Lung microvascular endothelial cell (primary cell): ENCODE results near the gene CD70. TPM values are rescaled to one million over a fixed set of nuclear protein-coding genes. Genes with fewer than 3 reads are reported as not detected.
"Not testable (repeated sequence)": the region's sequence is repeated elsewhere in the genome, so short reads cannot be mapped to it uniquely, and the experiment has no call there.

ENCODE experiments used
- DNase-seq, 2 donors: peaks; one replicate each; pipeline versions ENCODE4 v3.0.0 to v3.0.0-alpha.2; 2010; ENCODE audit warnings: low read depth in 2 of 2
- total RNA-seq: library from RNA; depleted of rRNA; stranded (reverse); fragments of >200 nt; gene quantifications from 2 replicates; pipeline ENCODE4 v1.2.1, GENCODE V29; 2014

Gene CD70
- total RNA-seq, 1 donor from 2014 or later, result not detected

DNA sequence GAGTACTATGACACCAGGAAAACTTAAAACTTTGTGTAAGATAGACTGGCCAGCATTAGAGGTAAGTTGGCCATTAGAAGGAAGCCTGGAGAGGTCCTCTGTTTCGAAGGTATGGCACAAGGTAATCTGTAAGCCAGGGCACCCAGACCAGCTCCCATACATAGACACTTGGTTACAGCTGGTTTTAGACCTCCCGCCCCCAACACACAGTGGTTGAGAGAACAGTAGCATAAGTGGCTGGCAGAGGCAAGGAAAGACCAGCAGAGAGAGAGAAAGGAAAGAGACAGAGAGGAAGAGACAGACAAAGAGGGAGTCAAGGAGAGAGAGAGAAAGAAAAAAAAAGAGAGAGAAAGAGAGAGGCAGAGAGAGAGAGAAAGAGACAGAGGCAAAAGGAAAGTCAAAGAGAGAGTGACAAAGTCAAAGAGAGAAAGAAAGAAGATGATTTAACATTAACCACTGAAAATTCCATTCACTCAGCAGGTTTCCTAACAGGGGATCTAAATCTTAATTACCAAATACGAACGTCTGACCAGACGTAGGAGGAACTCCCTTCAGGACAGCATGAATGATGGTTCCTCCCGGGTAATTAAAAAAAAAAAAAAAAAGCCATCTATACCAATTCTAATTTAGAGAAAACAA, 7.4 kb upstream of the CD70 start:
- not testable (repeated sequence) for DNase-seq

DNA sequence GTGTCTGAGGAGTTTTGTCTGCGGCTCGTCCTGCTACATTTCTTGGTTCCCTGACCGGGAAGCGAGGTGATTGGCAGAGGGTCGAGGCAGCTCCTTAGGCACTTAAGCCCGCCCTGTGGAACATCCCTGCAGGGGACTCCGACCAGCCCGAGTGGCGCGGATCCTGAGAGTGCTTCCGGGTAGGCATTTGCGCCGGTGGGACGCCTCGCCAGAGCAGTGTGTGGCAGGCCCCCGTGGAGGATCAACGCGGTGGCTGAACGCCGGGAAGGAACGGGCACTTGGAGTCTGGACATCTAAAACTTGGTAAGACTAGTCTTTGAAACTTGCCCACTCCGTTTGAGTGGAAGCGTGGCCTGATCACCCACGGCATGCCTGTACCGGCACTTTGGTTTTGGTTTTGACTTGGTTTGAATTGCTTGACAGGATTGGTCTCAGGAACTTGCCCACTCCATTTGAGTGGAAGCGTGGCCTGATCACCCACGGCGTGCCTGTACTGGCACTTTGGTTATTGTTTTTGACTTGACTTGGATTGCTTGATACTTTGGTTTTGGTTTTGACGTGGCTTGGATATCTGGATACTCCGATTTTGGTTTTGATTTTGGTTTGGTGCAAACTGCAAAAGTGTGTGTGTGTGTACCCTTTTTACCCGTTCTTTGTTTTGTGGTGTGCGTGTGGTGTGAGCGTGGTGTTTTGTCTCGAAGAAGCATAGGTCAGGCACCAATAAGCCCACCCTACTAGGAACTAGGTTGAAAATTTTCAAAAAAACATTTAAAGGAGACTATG, 6.7 kb upstream of the CD70 start:
- not testable (repeated sequence) for DNase-seq

GRCh38 chr19:6596621-6597020, 5.7 kb upstream of the CD70 start:
- DNase-seq, result no peak

DNA sequence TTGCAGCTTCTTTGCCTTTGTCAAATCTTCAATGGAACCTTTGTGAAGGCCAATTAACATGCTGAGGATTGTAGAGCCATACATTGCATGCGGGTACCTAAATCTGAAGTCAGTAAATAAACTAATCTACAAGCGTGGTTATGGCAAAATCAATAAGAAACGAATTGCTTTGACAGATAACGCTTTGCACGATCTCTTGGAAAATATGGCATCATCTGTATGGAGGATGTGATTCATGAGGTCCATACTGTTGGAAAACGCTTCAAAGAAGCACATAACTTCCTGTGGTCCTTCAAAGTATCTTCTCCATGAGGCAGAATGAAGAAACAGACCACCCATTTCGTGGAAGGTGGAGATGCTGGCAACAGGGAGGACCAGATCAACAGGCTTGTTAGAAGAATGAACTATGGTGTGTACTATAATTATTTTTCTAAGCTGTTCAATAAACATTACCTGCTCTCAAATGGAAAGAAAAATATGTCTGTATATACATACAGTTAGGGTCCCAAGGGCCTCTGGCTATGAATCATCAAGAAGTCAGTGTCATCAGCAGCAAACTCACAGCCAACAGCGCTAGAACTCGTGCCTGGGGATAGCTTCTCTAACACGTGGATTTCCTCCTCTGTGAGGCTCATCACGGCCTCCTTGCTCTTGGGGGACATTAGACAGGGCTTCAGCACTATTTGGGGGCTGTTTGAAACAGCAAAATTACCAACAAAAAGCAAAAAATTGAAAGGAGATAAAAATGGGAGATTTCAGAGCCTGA, 2.9 kb upstream of the CD70 start:
- DNase-seq, result no peak

- no peak for DNase-seq
These were observed 608 bp downstream of the CD70 start for GRCh38 chr19:6590258-6590826.

DNA sequence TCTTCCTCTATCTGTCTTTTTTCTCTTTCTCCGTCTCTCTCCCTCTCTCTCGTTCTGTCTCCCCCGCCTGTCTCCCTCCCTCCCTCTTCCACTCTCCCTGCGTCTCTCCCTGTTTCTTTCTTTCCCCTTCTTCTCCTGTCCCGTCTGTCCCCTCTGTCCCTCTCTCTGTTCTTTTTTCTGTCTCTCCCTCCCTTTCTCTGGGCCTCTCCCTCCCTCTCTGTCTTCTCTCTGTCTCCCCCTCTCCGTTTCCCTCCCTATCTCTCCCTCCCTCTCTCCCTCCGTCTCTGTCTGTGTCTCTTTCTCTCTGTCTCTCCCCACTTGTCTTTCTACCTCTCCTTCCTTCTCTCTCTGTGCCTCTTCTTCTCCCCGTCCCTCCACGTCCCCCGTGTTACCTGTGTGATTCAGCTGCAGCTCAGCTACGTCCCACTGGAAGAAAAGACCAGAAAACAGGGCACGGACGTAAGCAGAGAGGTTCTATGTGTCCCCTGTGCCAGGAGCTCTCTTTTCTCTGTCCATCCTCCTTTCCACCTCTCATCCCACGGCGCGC, 1.2 kb downstream of the CD70 start:
- no peak for DNase-seq

GRCh38 chr19:6588508-6589345, 2.2 kb downstream of the CD70 start:
- no peak for DNase-seq

- DNase-seq, result no peak
These were observed 2.9 kb downstream of the CD70 start for GRCh38 chr19:6587998-6588507.

- DNase-seq, result peak in 1 of 2 donors; percentile 14
These were observed 3.7 kb downstream of the CD70 start for GRCh38 chr19:6587093-6587820.

GRCh38 chr19:6586726-6587092, 4.2 kb downstream of the CD70 start:
- no peak for DNase-seq

GRCh38 chr19:6586056-6586455, 4.9 kb downstream of the CD70 start:
- DNase-seq, result no peak

DNA sequence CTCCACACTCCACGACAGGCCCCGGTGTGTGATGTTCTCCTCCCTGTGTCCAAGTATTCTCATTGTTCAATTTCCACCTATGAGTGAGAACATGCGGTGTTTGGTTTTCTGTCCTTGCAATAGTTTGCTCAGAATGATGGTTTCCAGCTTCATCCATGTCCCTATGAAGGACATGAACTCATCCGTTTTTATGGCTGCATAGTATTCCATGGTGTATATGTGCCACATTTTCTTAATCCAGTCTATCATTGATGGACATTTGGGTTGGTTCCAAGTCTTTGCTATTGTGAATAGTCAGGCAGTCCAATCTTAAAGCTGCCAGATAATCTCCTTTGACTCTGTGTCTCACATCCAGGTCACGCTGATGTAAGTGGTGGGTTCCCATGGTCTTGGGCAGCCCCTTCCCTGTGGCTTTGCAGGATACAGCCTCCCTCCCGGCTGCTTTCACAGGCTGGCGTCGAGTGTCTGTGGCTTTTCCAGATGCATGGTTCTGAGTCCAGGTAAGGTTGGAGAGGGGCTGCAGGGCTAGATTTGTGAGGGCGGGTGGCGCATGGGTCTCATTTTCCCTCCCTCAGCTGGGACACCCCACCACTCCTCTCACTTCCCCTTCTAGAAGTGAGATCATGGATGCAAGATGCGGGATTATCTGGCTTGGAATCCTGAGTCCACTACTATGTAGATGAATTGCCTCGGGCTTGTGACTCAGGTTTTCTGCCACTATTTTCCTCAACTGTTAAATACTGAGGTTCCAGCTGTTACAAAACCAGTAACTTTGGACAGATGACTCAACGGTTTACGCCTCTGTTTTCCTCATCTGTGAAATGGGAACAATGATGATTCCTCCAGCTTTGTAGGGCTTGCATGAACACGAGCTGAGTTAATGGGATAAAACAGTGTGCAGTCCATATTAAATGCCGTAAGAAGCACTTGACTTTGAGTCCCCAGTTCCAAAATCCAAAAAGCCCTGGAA, 8.2 kb downstream of the CD70 start:
- not testable (repeated sequence) for DNase-seq

GRCh38 chr19:6580313-6580712, 10.6 kb downstream of the CD70 start:
- peak in 1 of 2 donors; percentile 81 for DNase-seq

DNA sequence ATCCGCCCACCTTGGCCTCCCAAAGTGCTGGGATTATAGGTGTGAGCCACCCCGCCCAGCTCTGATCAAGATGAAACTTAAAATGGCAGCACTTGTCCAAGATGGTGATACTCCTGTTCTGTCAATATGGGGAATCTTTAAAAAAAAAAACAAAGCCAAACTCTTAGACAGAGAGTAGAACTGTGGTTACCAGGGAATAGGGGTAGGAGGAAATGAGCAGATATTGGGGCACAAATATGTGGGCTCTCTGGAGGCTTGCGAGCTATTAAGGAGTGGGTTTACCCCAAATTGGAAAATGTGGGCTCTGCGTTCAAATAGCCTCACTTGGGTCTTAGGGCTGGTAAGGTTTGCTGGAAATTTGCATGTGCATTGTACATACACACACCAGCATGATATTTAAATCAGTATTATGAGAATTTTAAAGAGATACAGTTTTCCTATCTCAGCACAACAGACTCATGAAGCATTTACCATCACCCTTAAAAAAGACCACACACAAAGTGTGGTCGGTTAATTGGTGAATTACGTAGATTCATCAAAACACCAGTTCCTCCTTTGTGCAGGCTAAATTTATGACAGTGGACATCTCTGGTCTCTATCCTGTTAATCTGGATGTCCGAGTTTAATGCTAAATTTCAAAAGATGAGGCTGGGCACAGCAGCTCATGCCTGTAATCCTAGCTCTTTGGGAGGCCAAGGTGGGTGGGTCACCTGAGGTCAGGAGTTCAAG, 11.3 kb downstream of the CD70 start:
- no peak for DNase-seq

DNA sequence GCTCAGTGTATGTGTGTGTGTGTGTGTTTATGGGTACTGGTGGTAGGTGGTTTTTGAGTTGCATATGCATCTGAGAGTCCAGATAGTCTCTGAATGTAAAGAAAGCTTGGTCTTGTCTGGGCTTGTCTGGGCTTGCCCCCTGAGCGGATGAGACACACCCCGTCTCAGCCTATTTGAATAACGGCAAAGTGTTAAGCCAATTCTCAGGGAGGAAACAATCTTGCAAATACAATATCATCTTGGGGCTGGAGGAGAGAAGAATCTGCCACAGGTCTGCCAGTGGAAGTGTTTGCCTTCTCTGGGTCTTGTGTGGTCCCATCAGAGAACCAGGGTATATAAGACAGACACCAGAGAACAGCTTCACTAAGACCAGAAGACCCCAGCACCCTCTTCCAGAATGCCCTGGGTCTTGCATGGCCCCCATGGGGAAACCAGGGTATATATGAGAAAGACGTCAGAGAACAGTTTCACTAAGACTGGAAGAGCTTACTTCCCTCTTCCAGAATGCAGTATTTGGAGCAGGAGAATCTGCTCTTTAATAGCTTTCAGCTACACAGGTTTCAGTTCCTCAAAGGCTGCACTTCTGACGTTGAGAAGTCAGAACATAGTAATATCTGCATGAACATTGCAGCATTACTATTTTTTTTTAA, 13.3 kb downstream of the CD70 start:
- peak in 1 of 2 donors; percentile 52 for DNase-seq

DNA sequence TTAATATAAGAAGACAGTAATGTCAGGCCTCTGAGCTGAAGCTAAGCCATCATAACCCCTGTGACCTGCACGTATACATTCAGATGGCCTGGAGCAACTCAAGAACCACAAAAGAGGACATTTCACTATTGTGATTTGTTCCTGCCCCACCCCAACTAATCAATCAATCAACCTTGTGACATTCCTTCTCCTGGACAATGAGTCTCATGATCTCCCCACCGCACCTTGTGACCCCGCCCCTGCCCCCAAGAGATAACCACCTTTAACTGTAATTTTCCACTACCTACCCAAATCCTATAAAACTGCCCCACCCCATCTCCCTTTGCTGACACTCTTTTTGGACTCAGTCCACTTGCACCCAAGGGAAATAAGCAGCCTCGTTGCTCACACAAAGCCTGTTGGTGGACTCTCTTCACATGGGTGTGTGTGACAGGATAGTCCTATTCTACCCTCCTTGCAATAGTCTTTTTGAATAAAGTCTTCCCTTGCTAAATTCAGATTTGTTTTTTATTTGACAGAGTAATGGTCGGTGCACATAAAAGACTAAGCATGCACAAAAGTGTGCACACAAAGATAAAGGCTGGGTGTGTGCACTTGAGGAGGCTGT, 14.0 kb downstream of the CD70 start:
- no peak for DNase-seq

GRCh38 chr19:6573350-6573749, 17.6 kb downstream of the CD70 start:
- no peak for DNase-seq
